ENCODE results near the gene OVOL1.

Gene OVOL1

DNA sequence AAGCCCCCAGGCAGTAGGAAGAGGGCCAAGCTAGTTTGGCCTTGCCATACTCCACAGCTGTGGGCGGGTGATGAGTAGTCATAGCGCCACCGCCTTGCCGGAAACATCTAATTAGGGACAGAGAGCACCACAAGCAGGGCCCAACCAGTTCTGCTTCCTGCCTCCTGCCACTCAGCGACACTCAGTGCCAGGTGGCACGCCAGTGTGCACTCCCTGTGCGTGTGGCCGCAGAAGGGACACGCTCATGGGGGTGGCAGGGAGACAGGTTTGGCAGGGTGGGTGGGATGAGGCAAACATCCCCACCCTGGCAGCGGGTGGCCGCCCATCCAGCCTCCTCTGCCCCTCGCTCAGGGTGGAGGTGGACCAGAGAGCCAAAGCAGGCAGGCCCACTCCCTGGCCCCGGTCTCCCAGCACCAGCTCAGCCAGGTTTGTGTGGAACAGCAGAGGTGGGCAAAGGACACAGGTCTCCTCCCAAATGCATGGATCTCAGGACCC lies 4.9 kb downstream of the OVOL1 start:
- no peak for DNase-seq (ENCODE audit: low spot score)

DNA sequence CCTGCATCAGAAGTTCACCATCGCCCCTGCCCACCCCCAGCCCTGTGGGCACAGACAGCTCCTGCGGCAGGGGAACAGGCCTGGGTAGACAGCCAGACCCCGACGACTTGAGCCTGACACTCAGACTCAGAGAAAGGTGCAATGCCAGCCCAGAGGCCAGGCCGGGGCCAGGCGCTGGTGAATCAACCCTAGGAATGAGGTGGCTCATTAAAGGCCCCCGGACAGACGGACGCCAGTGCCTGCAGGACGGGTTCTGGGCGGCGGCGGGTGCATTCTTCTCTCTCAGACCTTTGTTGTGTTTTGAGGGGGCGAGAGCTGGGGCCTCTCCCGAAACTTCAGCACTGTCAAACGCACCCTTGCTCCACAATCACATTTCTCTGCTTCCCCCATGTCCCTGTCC lies 5.6 kb downstream of the OVOL1 start:
- no peak for DNase-seq (ENCODE audit: low spot score)

DNA sequence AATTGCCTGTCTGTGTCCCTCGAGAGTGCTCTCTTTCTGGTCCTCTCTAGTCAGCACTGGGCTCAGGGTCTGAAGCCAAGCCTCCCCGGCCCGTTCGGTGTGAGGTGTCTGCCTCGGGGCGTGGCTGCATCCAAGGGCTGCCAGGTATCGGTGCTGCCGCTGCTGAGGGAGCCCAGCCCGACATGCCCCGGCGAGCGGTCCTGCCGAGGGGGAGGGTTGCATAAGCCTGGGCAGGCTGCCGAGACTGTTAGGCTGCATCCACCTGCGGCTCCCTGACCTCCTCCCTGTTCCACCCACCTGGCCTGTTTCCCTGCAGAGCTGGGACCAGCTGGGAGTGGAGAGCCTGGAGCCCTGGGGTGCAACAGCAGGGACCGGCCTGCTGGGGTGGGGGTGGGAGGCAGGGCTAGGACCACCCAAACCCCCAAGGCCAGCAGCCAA lies 6.3 kb downstream of the OVOL1 start:
- no peak for DNase-seq (ENCODE audit: low spot score)

DNA sequence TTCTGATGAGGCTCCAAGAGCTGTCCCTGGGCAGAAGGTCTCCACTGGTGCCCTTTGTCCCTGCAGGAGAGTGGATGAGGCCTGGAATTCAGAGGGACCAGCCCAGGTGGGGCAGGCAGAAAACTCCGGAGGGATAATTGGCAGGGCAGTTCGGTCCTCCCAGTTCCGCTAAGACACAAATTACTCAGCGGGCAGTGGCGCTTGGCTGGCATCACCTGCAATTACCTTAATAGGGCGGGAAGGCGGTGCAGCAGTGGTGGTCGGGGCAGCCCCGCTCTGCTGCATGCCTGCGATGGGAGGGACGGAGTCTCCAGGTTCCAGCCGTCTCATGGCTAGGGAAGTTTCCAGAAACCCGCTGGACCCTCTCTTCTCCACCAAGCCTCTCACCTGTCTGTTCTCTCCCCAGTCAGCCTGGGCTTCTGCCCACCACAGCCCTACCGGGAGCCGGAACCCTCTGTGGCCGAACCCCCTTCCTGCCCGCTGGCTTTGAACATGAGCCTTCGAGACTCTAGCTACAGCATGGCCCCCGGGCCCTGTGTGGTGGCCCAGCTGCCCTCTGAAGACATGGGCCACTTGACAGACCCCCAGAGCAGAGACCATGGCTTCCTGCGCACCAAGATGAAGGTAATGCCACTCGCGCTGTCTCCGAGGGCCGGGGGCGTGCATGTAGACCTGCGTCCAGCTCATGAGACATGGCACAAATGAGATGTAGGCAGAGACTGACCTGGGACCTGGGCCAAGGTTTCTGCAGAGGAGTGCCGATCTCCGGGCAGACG lies 7.0 kb downstream of the OVOL1 start:
- no peak for DNase-seq (ENCODE audit: low spot score)

DNA sequence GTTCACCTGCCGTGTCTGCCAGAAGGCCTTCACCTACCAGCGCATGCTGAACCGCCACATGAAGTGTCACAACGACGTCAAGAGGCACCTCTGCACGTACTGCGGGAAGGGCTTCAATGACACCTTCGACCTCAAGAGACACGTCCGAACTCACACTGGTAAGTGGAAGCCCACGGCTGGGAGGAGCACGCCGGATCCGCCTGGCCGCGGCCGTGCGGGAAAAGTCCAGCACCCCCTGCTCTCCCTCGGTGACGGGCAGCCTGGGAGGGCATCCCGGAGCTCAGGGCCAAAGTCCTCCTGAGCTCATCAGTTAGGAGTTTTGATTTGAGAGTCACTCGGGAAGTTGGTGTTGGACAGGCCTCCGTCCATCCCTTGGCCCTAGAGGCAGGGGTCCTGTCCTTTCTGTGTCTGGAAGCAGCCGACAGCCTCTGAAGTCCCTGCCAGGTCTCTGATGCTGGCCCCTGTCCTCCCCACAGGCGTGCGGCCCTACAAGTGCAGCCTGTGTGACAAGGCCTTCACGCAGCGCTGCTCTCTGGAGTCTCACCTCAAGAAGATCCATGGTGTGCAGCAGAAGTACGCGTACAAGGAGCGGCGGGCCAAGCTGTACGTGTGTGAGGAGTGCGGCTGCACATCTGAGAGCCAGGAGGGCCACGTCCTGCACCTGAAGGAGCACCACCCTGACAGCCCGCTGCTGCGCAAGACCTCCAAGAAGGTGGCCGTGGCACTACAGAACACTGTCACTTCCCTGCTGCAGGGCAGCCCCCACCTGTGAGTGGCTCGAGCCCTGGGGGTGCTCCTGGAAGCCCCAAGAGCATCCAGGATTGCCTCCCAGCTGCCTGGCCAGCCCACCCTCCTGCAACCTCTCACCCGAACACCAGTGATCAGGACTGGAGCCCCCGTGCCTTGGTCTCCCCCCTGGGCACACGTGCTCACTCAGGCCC lies 8.0 kb downstream of the OVOL1 start:
- no peak for DNase-seq (ENCODE audit: low spot score)

DNA sequence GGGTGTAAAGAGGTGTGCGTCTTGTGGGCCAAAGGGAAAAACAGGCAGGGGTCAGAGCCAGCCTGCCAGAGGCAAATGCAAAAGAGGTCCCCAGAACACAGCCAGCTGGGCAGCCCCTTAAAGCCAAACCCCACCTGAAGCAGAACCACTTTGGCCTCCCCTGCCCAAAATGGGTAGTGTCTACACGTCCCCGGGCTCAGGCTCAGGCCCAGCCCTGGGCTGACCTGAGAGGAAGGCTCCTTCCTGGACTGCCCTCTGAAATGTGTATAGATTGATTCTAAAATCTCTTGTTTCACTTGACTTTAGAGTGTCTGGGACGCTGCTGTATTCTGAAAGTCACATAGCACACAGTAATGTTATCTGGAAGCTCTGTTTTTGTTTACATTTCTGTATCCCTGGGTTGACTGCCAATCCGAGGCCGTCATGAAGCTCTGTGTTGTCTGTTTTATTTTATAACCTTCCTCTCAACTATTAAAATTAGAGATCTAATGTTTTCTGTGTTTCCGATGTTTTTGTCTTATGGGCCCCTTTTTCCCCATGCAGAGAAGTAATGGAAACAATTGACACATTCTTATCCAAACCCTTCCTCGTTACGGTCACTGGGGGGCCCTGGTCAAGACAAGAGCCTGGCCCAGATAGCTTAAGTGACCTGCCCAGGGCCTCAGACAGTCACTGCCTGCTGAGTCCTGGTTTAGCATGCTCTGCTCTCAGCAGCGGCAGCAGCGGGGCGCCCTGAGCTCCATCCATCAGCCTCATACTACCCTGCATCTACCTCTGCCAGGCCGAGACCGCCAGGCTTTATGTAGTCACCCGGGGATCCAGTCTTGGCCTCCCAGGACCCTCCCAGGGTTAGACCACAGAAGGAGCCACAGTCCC lies 10.1 kb downstream of the OVOL1 start:
- DNase-seq (ENCODE audit: low spot score) = no peak

DNA sequence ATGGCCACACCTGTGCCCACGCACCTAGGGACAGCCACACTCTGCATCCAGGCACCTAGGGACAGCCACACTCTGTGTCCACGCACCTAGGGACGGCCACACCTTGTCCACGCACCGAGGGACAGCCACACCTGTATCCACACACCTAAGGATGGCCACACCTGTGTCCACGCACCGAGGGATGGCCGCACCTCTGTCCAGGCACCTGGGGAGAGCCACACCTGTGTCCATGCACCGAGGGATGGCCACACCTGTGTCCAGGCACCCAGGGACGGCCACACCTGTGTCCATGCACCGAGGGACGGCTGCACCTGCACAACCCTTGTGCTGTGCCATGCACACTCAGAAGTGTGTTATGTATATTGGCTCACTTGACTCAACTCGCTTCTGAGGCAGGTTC lies 10.8 kb downstream of the OVOL1 start:
- DNase-seq (ENCODE audit: low spot score) = no peak

DNA sequence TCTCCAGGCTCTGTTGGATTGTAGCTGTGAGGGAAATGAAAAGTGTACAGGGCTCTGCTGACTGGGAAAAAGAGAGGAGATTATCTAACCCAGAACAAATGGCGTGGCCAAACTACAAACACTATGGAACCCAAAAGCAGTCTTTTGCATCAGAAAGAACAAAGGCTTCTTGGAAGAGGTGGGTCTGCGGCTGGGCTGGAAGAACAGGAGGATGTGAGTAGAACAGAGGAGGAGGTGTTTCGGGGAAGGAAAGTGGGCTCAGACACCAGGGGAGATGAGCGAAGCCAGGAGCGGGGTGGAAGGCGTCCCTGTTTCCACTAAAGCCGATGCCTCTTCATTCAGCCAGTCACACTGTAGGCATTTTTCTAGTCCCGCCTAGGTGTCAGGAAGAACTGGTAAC lies 12.0 kb downstream of the OVOL1 start:
- no peak for DNase-seq (ENCODE audit: low spot score)

DNA sequence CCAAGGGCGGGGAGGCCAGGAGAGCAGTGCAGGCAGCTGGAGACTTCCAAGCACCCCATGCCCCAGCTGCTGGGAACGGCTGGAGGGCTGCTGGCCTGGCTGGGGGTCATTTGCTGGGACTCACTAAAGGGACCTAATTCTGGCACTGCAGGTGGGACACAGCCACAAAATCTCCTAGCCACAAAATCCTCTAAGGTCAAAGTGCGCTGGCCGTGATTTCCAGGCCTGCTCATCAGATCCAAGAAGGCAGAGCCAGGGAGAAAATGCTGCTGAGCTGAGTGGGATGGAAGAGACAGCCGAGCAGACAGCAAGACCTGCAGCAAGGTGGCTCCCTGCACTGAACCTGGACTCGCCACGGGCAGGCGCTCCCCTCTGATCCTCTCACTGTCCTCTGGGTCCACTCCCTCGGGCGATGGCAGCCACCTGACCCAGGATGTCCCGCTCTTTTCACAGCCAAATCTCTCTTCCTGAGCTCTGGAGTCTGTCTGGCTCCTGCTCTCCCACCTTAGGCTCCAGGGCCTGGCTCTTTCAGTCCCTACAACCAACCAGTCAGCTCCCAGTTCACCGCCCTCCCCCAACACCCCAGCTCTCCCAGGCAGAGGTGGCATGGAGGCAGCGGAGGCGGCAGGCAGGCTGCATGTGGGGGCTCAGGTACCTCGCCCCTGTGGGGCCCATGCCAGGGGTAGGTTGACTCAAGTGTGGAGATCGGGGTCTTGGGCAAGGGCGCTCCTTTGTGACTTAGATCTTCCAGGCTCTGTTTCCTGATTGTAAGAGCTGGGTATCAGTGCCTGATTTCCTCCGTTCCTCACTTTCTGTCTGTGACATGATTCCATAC lies 14.5 kb downstream of the OVOL1 start:
- no peak for DNase-seq (ENCODE audit: low spot score)

DNA sequence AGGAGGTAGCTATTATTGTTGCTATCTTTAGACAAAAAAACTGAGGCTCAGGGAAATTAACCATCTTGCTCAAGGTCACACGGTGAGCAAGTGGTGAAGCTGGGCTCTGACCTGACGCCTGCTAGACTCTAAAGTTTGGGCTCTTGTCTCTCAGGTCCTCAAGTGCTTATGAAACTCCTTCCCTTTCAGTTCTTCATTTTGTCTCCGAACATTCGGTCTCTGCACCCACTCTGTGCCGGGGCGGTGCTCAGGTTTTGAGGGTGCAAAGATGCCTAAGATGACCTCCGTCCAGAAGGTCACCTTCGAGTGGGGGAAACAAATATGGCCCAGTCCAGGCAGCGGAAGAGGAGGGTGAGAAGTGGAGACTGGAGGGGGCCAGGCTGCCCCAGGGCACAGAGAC lies 16.0 kb downstream of the OVOL1 start:
- DNase-seq (ENCODE audit: low spot score) = no peak

DNA sequence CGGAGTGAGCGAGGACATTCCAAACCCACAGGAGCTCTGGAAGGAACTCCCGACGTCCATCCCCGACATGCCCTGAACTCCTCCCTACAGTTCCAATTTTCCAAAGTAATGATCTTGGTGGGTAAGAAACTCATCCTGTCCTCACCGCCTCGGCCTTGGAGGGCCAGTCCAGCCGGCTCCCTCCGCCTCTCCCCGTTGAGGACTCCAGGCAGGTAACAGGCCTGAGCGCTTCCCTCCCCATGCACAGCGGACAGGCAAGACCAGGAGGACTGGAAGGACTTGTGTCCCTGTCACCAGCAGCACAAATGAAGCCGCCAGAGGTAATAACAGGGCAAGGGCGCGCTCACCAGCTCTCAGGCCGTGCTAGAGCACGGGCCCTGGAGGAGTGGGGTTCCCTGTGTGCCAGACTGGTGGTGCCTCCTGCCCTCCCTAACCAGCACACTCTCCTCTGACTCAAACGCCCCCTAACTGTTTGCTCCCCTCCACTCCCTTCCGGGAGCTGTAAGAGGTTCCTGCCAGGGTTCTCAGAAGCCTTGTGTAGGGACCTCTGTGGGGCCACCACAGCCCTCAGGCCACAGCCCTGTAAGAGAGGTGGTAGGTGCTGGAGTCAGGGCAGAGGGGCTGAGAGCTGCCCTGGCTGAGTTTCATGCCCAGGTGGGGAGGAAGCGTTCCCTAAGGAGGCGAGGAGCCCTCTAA lies 17.1 kb downstream of the OVOL1 start:
- no peak for DNase-seq (ENCODE audit: low spot score)

DNA sequence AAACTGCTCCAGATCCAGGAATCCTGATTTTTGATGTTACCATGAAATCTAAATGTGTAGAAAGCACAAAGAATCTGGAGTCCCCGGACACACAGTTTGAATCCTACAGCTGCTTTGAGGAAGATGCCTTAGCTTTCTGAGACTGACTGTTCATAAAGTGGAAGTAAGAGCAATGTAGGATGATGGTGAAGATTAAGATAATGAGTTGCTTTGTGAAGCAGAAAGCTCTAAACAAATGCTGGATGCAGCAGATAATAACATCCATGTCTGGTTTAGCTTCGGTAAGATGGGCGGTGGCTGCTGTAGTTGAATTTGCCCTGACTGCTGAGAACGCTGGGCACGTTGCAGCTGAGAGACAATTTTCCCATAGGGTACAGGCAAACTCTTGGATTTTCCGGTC lies 20.1 kb downstream of the OVOL1 start:
- DNase-seq (ENCODE audit: low spot score) = no peak

DNA sequence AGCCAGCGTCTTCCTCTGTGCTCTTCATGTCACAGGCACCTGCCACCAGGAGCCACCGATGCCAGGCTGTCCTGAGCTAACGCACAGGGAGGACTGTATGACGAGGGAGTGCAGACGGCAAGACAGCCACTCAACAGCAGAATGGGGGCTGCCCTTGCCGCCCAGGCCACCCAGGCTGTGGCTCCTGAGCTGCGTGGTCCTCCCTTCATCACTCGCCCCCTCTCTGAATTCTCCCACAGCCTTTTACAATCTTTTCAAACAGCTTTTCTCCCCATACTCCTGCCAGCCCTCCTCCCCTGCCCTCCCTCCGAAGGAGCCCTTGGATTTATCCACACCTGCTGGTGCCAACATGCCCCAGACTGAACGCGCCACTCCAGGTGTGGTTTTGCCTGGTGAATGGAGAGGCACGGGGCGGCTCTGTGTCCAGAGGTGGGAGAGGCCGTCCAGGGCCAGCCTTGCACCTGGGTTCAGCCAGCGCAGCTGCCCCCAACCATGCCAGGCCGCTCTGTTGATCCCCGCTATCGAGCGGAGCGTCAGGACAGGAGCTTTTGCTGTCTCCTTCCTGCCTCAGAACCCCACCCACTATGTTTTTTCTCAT lies 22.0 kb downstream of the OVOL1 start:
- DNase-seq (ENCODE audit: low spot score) = no peak

DNA sequence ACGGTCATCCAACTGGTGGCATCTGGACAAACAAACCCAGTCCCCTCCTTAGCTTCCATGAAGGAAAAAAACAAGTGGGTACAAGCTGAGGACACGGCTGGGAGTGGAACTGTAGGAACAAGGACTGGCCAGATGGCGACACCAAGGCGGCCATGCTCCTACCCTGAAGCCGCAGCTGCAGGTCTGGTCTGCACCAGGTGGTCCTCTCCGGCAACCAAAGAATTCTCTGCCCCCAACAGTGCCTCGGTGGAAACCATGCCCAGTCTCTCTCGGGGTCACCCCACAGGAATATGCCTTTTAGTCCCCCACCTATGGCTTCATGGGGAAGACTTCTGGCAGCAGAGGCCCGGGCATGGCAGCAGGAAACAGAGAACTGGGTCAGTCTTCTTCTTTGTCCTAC lies 22.6 kb downstream of the OVOL1 start:
- DNase-seq (ENCODE audit: low spot score) = no peak

DNA sequence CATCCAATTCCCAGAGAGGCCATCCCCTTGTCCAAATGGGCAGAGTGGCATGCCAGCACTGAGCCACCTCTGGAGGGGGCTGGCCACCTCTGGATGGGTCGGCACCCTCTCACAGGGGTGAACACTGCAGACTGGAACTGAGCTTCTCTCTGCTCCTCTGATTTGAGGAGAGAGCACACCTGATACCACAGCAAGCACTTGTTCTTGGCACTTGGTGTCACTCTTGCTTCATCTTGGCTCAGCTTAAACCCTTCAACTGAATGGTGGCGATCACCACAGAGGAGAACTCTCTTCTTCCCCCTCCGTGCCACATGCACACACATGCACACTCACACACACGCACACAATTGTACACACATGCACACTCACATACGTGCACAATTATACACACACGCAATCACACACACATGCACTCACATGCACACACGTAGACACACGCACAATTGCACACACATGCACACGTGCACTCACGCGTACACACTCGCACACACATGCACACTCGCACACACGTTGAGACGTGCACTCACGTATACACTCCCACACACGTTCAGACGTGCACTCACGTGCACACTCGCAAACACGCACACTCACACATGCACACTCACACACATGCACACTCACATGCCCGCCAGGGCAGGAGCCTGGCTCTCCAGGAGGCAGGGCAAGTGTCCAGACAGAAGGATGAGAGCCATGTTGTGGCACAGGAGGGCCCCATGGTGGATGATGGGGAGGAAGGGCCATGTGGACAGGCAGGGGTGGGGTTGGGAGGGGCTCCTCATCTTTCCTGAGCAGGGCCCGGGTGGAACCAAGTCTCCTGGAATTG lies 23.4 kb downstream of the OVOL1 start:
- no peak for DNase-seq (ENCODE audit: low spot score)

DNA sequence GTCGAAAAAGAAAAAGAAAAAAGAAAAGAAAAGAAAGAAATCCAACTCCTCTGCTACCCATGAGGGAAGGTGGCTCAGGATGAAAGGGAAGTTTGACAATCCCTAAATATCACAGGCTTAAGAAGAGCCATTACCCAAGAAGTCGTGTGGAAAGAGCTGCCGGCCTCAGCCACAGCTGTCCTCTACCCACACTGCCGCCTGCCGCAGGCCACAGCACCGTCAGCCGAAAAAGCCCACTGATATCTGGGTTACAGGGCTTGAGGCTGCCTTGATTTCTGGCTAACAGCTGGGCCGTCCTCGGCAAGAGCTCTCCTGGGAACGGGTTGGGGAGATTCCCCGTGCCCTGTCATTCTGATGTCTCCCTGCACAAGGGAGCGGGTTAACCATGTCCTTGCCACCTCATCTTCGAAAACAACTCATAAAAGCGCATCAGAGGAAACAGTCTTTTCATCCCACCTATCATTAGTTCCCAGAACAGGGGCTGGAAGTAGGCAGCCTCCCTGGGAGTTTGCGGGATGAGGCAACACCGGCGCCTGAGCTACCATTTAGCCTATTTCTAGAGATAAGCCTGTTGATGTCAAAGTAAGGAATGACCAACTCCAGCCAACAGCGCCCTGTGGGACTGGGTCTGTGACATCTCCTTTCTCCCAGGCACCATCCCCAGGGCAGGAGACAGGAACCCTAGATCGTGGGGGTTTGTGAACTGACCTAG lies 25.1 kb downstream of the OVOL1 start:
- no peak for DNase-seq (ENCODE audit: low spot score)

DNA sequence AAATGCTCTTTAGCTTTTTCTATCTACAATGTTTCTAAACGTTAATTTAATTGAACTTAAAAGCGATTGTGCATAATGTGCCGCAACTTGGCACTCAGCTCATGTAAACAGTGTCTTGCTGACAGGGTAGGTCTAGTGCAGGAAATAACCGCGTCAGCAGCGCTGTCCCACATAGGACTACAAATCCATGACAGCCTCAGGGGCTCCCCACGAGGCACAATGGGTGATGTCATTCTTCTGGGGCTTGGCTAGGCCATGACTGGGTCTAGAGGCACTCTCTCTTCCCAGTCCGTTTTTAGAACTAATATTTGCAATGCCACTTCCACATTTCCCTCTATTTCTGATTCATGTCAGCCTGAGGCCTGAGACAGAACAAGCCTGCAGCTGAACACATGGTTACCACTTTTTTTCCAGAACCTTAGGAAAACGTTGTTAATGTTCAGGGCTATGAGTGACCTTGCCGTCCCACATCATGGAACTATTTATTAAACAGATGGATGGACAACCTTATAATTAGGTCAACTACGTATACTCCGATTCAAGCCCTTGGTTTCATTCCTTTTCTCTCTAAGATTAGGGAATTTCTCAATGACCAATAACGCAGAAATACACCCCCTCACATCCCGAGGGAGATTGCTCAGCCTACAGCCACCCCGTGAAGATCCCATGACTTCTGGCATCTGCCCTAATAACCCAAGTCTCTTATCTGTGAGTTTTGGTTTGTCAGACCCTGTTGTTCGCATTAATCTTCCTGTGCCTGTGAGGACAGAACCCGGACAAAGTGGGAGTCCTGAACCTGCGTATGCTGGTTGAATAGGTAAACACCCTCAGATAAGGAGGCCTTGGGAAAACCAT lies 27.5 kb downstream of the OVOL1 start:
- DNase-seq (ENCODE audit: low spot score) = no peak

Data from hematopoietic multipotent progenitor cell treated with erythropoietin and hydrocortisone succinate and interleukin-3 and kit ligand, for 17 days (in vitro differentiated cells).